HL-60 (cell line): ENCODE measurements around the gene SNAI3.

Source experiments
- CTCF ChIP-seq: IDR thresholded peaks from one replicate; pipeline ENCODE4 v1.5.1; 2011; ENCODE audit warnings: low read length, control low read depth, inconsistent platforms; ENCODE audit not compliant: insufficient read depth
- REST ChIP-seq: IDR thresholded peaks from 2 replicates; pipeline ENCODE4 v1.6.1; 2012; ENCODE audit warnings: low read depth; ENCODE audit not compliant: insufficient replicate concordance

- no peak for TF ChIP-seq CTCF
- TF ChIP-seq REST, result no peak
Measured at GRCh38 chr16:88653596-88654362, 32.5 kb downstream of the SNAI3 start.
